Adipose tissue (tissue), 3 donors: Measurements from ENCODE around the gene OR13G1. TPM values are rescaled to one million over a fixed set of nuclear protein-coding genes. Genes with fewer than 3 reads are reported as not detected.
"Not testable (repeated sequence)": the region's sequence is repeated elsewhere in the genome, so short reads cannot be mapped to it uniquely, and the experiment has no call there.

Source experiments
- H3K27ac ChIP-seq: one replicate; pipeline ENCODE4 v1.5.1; 2013; ENCODE audit warnings: low read depth, low read length
- WGBS, 3 donors: extraction: QIAGEN DNeasy Blood & Tissue Kit; methylation state at CpG; one replicate each; pipeline ENCODE4 v1.1.7; 2013; 5-methylcytosine and 5-hydroxymethylcytosine counted together
- polyA plus RNA-seq, 3 donors: library from polyadenylated mRNA; stranded (reverse); fragments of 200-250 nt; gene quantifications; one replicate each; pipeline ENCODE4 v1.2.3, GENCODE V29; 2013
- donor health status: healthy with polysubstance abuse.
- donor health status: Bipolar disorder and iron deficiency.
- donor health status: healthy.

OR13G1 gene
- not detected for polyA plus RNA-seq

DNA sequence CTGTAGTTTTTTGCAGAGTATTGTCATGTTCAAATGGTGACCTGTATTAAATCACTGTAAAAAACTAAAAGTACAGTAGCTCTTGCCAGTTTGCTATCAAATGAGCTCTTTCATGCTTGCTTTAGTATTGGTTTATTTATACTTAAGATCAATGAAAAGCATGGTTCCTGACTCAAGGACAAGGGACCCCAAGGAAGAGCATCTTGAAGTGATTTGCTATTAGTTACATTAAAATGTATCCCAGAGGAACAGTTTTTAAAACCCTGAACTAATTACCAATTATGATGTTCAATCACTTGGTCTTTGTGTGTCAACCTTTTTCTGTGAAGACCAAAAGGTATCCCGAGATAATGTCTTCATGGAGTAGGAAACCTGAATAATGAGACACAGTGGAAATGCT is at the start of gene OR13G1:
TSS of gene OR13G1 (minus strand) at position 101 of the 400 bp plus-strand sequence. CDS start 6,698 bp downstream, outside the sequence.
- WGBS, 3 donors, result 73 to 81% (median 74%) methylated on average over 1 of the region's 1 CpG
- no peak within 1 kb of the TSS for H3K27ac ChIP-seq

DNA sequence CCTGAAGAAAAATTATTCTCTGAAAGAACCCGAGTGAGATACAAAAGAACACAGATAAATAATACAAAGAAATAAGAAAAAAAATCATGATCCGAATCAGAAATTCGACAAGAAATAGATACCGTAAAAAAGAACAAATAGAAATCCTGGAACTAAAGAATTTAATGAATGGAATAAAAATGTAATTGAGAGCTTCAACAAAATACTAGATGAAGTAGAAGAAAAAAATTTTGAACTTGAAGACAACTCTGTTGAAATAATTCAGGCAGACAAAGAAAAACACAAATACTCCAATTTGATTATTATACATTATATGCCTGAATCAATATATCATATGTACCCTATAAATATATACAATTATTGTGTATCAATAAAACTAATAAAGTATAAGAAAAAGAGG is 41.7 kb upstream of the OR13G1 start:
- H3K27ac ChIP-seq, result no peak overlapping the region
- WGBS, 3 donors, result 85 to 92% (median 92%) methylated on average over 4 of the region's 4 CpGs

DNA sequence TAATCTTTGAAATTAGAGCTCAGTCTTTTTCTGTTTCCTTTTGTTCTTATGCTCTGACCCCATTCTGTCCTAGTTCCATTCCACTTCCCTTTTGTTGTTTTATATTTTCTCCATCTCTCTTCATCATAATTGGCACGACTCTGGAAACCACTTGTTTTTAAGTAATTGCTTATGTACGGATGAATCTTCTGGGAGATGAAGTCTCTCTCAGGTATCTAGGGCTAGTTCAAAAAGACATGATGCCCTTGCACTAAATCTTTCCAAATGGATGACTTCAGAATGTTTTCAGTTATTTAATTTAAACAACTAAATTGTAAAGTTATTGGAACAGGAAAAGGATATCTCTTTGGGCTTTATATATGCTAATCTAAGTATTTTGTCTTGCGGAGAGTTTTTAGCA is 37.0 kb upstream of the OR13G1 start, which contains the start of gene OR6F1:
TSS of gene OR6F1 (minus strand) at position 101 of the 400 bp plus-strand sequence. CDS start 3,891 bp downstream, outside the sequence.
- H3K27ac ChIP-seq, result no peak within 1 kb of the TSS
- WGBS, 3 donors, result 74 to 83% (median 81%) methylated on average over 3 of the region's 3 CpGs

DNA sequence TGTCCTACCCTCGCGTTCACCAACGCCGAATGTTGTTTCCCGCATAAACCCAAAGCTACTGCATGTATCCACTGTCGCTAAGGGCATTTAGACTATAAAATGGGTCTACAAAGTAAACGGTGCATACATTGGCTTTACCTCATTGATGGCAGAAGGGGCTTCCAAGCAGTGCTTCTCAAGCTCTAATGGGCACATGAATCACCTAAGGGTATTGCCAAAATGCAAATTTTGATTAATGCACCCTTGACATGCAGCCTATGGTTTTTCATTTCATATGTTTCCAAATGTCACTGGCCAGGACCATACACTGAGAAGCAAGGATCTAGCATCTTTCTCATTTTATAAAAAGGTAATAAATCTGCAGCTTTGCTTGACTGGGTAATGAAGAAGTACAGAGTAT is 34.2 kb upstream of the OR13G1 start:
- no peak overlapping the region for H3K27ac ChIP-seq
- WGBS, 3 donors, result 83 to 94% (median 86%) methylated on average over 7 of the region's 7 CpGs

DNA sequence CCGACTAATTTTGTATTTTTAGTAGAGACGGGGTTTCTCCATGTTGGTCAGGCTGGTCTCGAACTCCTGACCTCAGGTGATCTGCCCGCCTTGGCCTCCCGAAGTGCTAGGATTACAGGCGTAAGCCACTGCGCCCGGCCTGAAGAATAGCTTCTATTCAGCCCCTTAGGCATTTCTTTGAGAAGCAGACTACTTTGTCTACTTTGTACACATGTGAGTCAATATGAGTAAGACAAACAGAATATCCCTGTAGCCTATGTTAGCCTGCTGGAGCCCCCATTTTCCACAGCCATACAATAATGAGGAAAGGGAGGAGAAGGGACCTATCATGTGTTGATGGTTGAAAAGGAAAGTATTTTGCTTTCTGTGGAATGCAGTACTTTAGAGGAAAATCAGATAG is 31.1 kb upstream of the OR13G1 start:
- H3K27ac ChIP-seq, result not testable (repeated sequence)
- WGBS, 3 donors, result 87 to 92% (median 92%) methylated on average over 8 of the region's 8 CpGs

DNA sequence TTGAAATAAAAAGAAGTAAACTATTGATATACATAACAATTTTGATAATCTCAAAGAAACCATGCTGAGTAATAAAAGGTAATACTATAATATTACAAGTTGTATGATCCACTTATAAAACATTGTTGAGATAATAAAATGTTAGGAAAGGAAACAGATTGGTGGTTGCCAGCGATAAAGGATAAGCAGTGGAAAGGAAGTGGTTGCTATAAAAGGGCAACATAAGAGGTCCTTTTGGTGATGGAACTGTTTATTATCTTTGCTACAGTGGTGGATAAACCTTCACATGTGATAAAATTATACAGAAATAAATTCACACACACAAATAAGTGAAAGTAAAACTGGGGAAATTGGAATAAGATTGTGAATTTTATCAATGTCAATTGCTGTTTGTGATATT is 21.8 kb upstream of the OR13G1 start:
- 42 to 79% (median 49%) methylated on average over 1 of the region's 1 CpG for WGBS, 3 donors
- no peak overlapping the region for H3K27ac ChIP-seq

DNA sequence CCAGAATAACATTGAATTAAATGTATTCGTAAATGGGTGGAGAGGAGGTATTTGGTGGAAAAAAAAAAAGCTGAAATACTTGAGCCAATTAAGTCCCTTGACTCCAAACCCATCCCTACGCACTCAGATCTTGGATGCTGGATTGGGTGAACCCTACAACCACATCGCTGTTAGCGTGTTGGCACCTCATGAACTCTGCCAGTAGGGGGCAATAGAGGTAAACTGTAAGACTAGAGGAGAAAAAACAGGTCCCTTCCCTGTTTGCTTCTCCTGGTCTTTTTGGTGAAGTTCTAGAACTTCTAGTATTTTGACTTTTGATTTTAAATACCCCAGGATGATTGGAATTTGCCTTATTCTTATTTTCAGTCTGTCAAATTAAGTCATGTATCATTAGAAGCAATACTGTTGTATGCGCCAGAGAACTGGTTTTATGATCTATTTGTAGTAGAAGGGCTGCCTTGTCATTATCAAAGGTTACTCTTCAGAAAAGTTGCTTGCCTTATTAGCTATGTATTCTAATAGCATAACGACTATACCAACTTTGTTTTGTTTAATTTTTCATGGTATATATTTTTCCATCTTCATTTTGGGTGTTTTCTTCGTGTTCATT is 1.9 kb upstream of the OR13G1 start:
- H3K27ac ChIP-seq, result no peak overlapping the region
- 29 to 36% (median 31%) methylated on average over 7 of the region's 7 CpGs for WGBS, 3 donors

DNA sequence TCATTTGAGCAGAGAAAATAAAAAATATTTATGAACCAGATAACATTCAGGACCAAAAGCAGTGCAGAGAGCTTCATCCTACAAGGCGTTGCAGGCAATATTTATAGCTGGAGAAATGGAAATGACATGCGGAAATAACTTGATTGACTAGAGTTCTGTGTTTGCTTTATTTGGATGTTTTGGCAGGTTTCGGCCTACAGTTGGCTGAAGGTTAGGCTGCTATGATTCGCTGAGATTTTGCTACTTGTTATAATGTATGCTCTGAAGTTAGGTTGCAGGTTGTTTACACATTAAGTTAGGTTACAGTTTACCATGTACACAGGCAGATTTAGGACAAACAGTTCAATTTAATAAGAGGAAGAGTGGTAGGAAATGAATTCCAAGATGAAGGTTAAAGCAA is 632 bp upstream of the OR13G1 start:
- H3K27ac ChIP-seq, result no peak overlapping the region
- WGBS, 3 donors, result 76 to 87% (median 80%) methylated on average over 4 of the region's 4 CpGs

GRCh38 chr1:247669225-247669624 is 10.3 kb downstream of the OR13G1 start:
- 40 to 43% (median 43%) methylated on average over 1 of the region's 1 CpG for WGBS, 3 donors
- H3K27ac ChIP-seq, result no peak overlapping the region

GRCh38 chr1:247656221-247656875 is 23.2 kb downstream of the OR13G1 start:
- 73 to 82% (median 76%) methylated on average over 7 of the region's 7 CpGs for WGBS, 3 donors
- no peak overlapping the region for H3K27ac ChIP-seq

GRCh38 chr1:247653040-247653439 is 26.5 kb downstream of the OR13G1 start:
- no peak overlapping the region for H3K27ac ChIP-seq
- 65 to 95% (median 88%) methylated on average over 1 of the region's 1 CpG for WGBS, 3 donors

DNA sequence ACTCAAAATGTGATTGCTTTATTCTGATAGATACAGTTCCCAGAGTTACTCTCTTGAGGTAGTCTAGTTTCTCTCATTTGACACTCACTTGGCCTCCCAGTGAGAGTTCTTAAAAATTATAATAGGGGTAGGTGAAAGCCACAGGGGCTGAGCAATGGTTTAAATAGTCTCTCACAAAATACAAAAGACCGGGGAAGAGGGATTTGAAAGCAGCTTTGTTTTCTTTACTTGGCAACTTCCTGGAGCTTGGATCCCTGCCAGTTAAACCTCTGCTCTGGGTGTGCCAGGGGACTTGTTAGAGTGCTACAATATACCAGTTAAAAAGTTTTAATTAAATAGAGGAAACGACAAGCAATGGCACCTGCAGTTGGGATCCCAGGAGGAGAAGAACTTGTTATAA is 31.7 kb downstream of the OR13G1 start:
- WGBS, 3 donors, result 5 to 9% (median 7%) methylated on average over 2 of the region's 2 CpGs
- H3K27ac ChIP-seq, result no peak overlapping the region

DNA sequence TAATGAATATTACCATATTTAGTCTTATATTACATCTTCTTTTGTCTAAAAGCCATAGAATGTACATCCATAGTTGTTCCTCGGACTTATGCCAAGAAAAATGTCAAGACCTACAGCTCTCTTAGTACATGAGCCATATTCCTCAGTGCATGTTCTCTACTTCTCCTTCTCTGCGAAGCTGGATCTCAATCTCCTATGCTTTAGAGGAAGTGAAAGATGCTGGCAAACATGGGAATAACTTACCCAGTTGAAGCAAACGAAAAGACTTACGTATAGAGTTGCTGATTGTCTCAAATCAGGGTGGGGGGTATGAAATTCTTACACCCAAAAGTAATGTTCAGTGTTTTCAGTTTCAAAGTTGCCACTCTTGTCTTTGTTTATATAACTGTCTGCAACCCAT is 32.7 kb downstream of the OR13G1 start:
- no peak overlapping the region for H3K27ac ChIP-seq
- WGBS, 3 donors, result 69 to 78% (median 76%) methylated on average over 4 of the region's 4 CpGs

DNA sequence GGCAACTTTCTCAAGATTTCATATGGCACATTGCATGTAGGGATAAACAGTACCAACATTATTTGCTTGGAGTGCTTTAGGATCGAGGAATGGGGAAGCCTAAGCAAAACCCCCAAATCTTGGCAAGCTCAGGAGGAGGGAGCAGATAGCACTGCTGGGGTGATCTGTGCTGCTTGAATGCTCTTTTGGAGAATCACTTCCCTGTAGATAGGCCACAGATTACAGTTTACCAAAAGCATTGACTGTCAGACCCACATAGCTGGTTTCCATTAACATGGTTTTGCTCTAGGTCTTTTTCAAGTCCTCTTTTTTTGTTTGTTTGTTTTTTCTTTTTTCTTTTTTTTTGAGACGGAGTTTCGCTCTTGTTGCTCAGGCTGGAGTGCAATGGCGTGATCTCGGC is 36.8 kb downstream of the OR13G1 start:
- WGBS, 3 donors, result 76 to 87% (median 87%) methylated on average over 5 of the region's 5 CpGs

GRCh38 chr1:247639381-247639981 is 40.1 kb downstream of the OR13G1 start:
- no peak overlapping the region for H3K27ac ChIP-seq
- WGBS, 3 donors, result 5 to 15% (median 10%) methylated on average over 36 to 55 of the region's 55 CpGs

More for the DNA sequence above, 36.8 kb downstream of the OR13G1 start:
- H3K27ac ChIP-seq, result no peak overlapping the region

DNA sequence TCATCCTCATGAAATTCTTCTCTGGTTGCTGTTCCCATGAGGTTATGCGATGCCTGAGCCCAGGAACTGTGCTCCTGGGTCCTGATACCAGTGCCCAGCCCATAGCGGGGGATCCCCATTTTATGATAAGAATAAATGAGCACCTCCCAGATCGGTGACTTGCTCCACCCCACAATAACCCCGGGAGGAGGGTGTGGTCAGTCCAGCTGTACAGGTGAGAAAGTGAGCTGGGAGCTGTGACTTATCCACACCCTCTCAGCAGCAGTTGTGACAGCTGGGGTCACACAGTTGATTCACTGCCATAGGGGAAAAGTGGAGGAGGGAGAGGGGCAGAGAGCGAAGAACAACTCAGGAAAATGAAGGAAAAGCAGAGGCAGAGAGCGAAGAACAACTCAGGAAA is 40.8 kb downstream of the OR13G1 start:
- no peak overlapping the region for H3K27ac ChIP-seq
- 75 to 81% (median 77%) methylated on average over 6 of the region's 6 CpGs for WGBS, 3 donors

DNA sequence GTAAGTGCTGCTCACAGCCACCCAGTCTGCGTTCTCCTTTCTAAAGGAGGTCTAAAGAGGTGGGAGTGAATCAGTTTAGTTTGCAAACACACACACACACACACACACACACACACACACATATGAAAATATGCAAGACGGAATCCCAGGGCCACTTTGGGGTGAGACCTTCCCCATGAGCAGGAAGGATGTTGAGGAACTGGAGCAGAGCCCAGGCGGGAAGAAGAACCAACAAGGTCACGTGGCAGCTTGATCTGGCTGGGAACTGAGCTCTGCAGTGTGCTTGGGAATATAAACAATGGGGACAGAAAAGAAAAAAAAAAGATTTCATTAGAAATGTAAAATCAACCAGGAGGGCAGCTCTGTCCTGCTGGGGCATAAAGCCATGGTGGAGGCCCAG is 41.5 kb downstream of the OR13G1 start:
- 44 to 56% (median 49%) methylated on average over 4 of the region's 4 CpGs for WGBS, 3 donors
- no peak overlapping the region for H3K27ac ChIP-seq

DNA sequence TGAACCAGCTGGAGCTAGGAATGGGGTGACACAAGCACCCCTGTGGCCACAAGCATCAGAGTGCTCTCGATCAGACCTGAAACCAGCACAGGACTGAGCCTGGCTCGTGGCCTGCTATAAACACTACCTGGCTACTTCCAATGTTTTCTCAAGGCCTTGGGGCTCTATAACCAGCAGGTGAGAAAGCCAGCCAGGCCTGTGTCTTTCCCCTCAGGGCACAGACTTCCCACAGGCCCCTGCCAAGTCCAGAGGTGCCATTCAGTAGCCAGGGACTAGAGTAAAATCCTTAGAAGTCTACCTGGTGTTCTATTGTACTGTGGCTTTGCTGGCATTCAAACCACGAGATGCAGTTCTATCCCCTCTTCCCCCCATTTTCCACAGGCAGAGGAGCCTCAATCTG is 51.6 kb downstream of the OR13G1 start:
- no peak overlapping the region for H3K27ac ChIP-seq
- WGBS, 3 donors, result 43 to 54% (median 51%) methylated on average over 3 of the region's 3 CpGs
